K562 (cell line): Measurements from ENCODE around the gene PRDM16. TPM values are rescaled to one million over a fixed set of nuclear protein-coding genes. Genes with fewer than 3 reads are reported as not detected.

Source experiments
- ATAC-seq: fragments of 200-7000 bp; cut with Tn5 transposase; 3 replicates; pipeline ENCODE4 v1.9.1; 2020; ENCODE audit warnings: moderate library complexity
- BruUV-seq: library from RNA; stranded (reverse); fragments of 400-500 nt; replicated peaks from 2 replicates; lab custom pipeline; 2021; lab: Mats Ljungman, UMichigan
- CTCF ChIA-PET: fragments of 300-600 bp; formaldehyde crosslinking; extraction: SDS; loops from one replicate; lab custom pipeline; 2021; ENCODE audit warnings: low intra/inter-chr PET ratio; lab: Yijun Ruan, JAX
- POLR2A ChIA-PET: fragments of 300-600, 350-650 bp; sonication (Branson Sonifier 250); formaldehyde crosslinking; extraction: SDS; loops from one replicate; lab custom pipeline; 2021; ENCODE audit warnings: antibody characterized with exemption, inconsistent platforms; lab: Yijun Ruan, JAX
- DNase-seq, 4 experiments: peaks; one replicate each; pipeline versions ENCODE4 v3.0.0 to v3.0.0-alpha.2; 2011 to 2018; ENCODE audit warnings: low spot score in 3 of 4, mixed read lengths in 3 of 4; ENCODE audit errors: extremely low read depth in 1 of 4
- FAIRE-seq: peaks from 2 replicates; lab custom pipeline; 2011; peaks lifted over from hg19 to GRCh38; lab: Jason Lieb, UNC
- H2AFZ ChIP-seq: 2 replicates; pipeline ENCODE4 v1.6.0; 2011; ENCODE audit warnings: low read depth, low read length, control low read depth, inconsistent platforms
- H3K27ac ChIP-seq: fragments of 200-600 bp; 3 replicates; pipeline ENCODE4 v1.8.0; 2011; ENCODE audit warnings: low read depth, mild to moderate bottlenecking, control low read depth, inconsistent platforms, low read length, moderate library complexity, mixed read lengths; ENCODE audit errors: extremely low read depth
- H3K27me3 ChIP-seq, 2 experiments: fragments of 300-600 bp in 1 of 2; 2 replicates in 1 of 2; 3 replicates in 1 of 2; pipeline versions ENCODE4 v1.6.0 to v1.8.0; 2011; ENCODE audit warnings: inconsistent platforms in 2 of 2, low read length in 2 of 2, mild to moderate bottlenecking in 1 of 2, mixed read lengths in 1 of 2, moderate library complexity in 1 of 2; ENCODE audit not compliant: control insufficient read depth in 2 of 2, insufficient read depth in 2 of 2
- H3K36me3 ChIP-seq: fragments of 300-600 bp; 3 replicates; pipeline ENCODE4 v1.8.0; 2011; ENCODE audit warnings: mild to moderate bottlenecking, low read length, inconsistent platforms; ENCODE audit not compliant: control insufficient read depth, insufficient read depth
- H3K4me1 ChIP-seq, 2 experiments: fragments of 200-600 bp in 1 of 2; replicated peaks in 1 of 2; 2 replicates in 1 of 2; 3 replicates in 1 of 2; pipeline versions ENCODE4 v1.5.1 to v1.8.0; 2011; ENCODE audit warnings: inconsistent platforms in 2 of 2, low read length in 2 of 2, mild to moderate bottlenecking in 1 of 2, mixed read lengths in 1 of 2, moderate library complexity in 1 of 2; ENCODE audit not compliant: control insufficient read depth in 2 of 2, insufficient read depth in 2 of 2
- H3K4me2 ChIP-seq: 2 replicates; pipeline ENCODE4 v1.6.1; 2011; ENCODE audit warnings: low read length, control low read depth, inconsistent platforms, mixed read lengths; ENCODE audit not compliant: insufficient read depth
- H3K4me3 ChIP-seq: fragments of 200-600 bp; sonication (generic), shearing (Covaris generic); 2 replicates; pipeline ENCODE4 v1.5.1; 2016; ENCODE audit warnings: control low read depth, inconsistent platforms
- H3K79me2 ChIP-seq: fragments of 200-600 bp; 3 replicates; pipeline ENCODE4 v1.8.0; 2011; ENCODE audit warnings: low read length, inconsistent platforms; ENCODE audit not compliant: control insufficient read depth, insufficient read depth
- H3K9ac ChIP-seq, 2 experiments: 2 replicates each; pipeline versions ENCODE4 v1.6.0 to v1.6.1; 2011; ENCODE audit warnings: low read depth in 2 of 2, low read length in 2 of 2, control low read depth in 1 of 2, inconsistent platforms in 1 of 2, mild to moderate bottlenecking in 1 of 2, mixed read lengths in 1 of 2; ENCODE audit not compliant: insufficient read depth in 1 of 2
- H3K9me1 ChIP-seq: one replicate; pipeline ENCODE4 v1.6.0; 2011; ENCODE audit warnings: inconsistent platforms, mild to moderate bottlenecking, low read length, moderate library complexity; ENCODE audit not compliant: control insufficient read depth, insufficient read depth
- H3K9me3 ChIP-seq: replicated peaks from 2 replicates; pipeline ENCODE4 v1.5.1; 2011; ENCODE audit warnings: low read depth, low read length, inconsistent platforms; ENCODE audit not compliant: control insufficient read depth, insufficient read depth
- H4K20me1 ChIP-seq: replicated peaks from 2 replicates; pipeline ENCODE4 v1.6.1; 2011; ENCODE audit warnings: low read length, inconsistent platforms, mixed read lengths; ENCODE audit not compliant: control insufficient read depth, insufficient read depth
- CHCHD3 ChIP-seq: fragments of 250-450 bp; sonication (Bioruptor Pico); IDR thresholded peaks from 2 replicates; pipeline ENCODE4 v2.1.2; 2022; ENCODE audit warnings: mild to moderate bottlenecking
- NRF1 ChIP-seq, 2 experiments: fragments of 450-650 bp; IDR thresholded peaks in 1 of 2; conservative IDR thresholded peaks in 1 of 2; 2 replicates each; pipeline ENCODE4 v1.6.1; 2014; ENCODE audit warnings: mild to moderate bottlenecking in 2 of 2
- WGBS: fragments of 100-300 bp; shearing (Covaris generic); methylation state at CpG from one replicate; pipeline ENCODE4 v1.1.6; 2016; ENCODE audit warnings: low coverage, mixed read lengths; ENCODE audit not compliant: insufficient coverage; ENCODE audit errors: missing lambda C conversion rate; 5-methylcytosine and 5-hydroxymethylcytosine counted together
- in situ Hi-C: fragments of 300-500 bp; cut with MboI; formaldehyde crosslinking; loops from 4 replicates; pipeline ENCODE4 v1.15.0; 2018; ENCODE audit warnings: inconsistent platforms, mixed read lengths
- intact Hi-C: fragments of 100-400 bp; cut with micrococcal nuclease; formaldehyde crosslinking; loops from 2 replicates; pipeline ENCODE4 v1.14.2; 2022
- polyA plus RNA-seq, 8 experiments: library from polyadenylated mRNA; depleted of rRNA in 4 of 8; stranded (reverse) in 5 of 8; unstranded in 3 of 8; fragments of >200 nt; fragmentation: Nextera tagmentation in 2 of 8; fragmentation: Illumina TruSeq in 1 of 8; extraction: Ambion mirVana in 2 of 8; extraction: Trizol in 1 of 8; gene quantifications; 2 replicates each; pipeline versions ENCODE4 v1.2.1 to v1.2.3, GENCODE V29; 2011 to 2014; ENCODE audit warnings: inconsistent platforms in 1 of 8, missing spikeins in 1 of 8
- total RNA-seq, 7 experiments: library from RNA; depleted of rRNA in 6 of 7; stranded (reverse); fragments of >200 nt in 6 of 7; fragmentation: Illumina TruSeq in 2 of 7; extraction: Trizol in 2 of 7; gene quantifications; 2 replicates each; pipeline versions ENCODE4 v1.2.1 to v1.2.3, GENCODE V29; 2011 to 2021; ENCODE audit warnings: low replicate concordance in 1 of 7
- TF ChIP-seq, protein P1 (sequence below): fragments of 450-650 bp; conservative IDR thresholded peaks from 2 replicates; pipeline ENCODE4 v1.6.1; 2016; ENCODE audit warnings: missing genetic modification characterization, low read depth, mild to moderate bottlenecking, control low read depth, missing compliant biosample characterization

The PRDM16 gene
- total and polyA plus RNA-seq, 9 of the 15 experiments (the other 6 are each of a cell fraction or from before 2014, with no cell fraction given): 0.10 to 0.27 TPM; not detected in 7

DNA sequence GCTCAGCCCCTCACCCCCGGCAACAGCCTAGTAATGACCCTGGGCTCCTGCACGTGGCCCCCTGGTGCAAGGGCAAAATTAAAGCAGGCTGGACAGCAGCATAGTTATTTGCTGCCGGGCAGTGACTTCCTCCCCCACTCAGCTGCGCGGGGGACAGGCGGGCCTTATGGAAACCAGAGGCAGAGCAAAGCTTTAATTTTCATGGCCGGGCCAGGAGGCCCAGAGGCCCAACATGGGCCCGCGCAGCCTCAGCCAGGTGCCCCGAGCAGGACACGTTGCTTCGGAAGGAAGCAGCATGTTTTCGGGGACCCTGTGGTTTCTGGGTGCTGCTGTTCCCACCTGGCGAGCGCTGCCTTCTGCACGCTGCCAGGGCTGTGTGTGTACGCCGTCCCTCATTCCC is 295.5 kb downstream of the PRDM16 start:
- no peak overlapping the region for H3K4me2 ChIP-seq
- ChIA-PET POLR2A (interaction anchor here (0.7 kb wide), 1 partner anchor 88 kb away, joined by 3 read pairs; no protein-coding TSS in a partner anchor), CTCF (no interaction called here)
- H3K27me3 ChIP-seq: peaks cover 72 to 91% of the 10 kb centered on the region in 2 experiments
- no peak overlapping the region for H3K9ac ChIP-seq
- intact Hi-C loops: no loop called here
- H4K20me1 ChIP-seq: peaks cover 19% of the 10 kb centered on the region
- BruUV-seq: no TSS peak
- DNase-seq: no peak
- in situ Hi-C loops: no loop called here
- peaks cover 0 to 7% of the 10 kb centered on the region in 2 experiments; a peak in 2 of 5 replicates for H3K4me1 ChIP-seq
- no peak for FAIRE-seq
- ATAC-seq: no peak
- H3K4me3 ChIP-seq: no peak overlapping the region
- no peaks in the 10 kb centered on the region for H3K79me2 ChIP-seq
- WGBS: under 1% methylated on average over 18 of the region's 18 CpGs
- H3K9me1 ChIP-seq: no peaks in the 10 kb centered on the region
- H3K9me3 ChIP-seq: no peaks in the 10 kb centered on the region
- no peak overlapping the region for H3K27ac ChIP-seq
- no peaks in the 10 kb centered on the region for H3K36me3 ChIP-seq
- TF ChIP-seq NRF1 (conservative IDR thresholded peaks at IDR 0.05 in 1 of 2, IDR thresholded peaks at IDR 0.05 in 1 of 2) (0 out of 4 replicates have a peak, but pooled peaks of 1 of the 2 experiments have one; percentile 11), CHCHD3 (CRISPR knock-in tag) (no peak)
- no peak overlapping the region for H2AFZ ChIP-seq

DNA sequence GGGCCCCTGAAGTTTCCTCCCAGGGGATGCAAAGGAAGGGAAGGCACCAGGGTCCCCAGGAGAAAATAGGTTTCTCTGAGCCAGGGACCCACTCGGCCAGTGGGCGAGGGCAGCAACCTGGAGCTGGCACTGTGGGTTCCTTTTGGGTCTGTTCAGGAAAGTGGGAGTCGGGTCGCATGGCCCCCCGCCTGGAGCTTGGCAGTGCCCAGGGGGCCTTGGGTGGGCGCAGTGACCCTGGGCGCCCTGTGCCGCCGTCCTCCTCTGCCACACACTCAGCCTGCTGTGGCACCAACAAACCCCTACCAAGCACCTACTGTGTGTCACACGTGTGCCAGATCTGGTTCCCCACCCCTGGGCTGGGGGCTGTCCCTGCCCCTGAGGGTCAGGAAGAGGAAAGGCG is 296.0 kb downstream of the PRDM16 start:
- Histone ChIP-seq H3K9me1 (no peaks in the 10 kb centered on the region), H3K4me1 (peaks cover 0 to 7% of the 10 kb centered on the region in 2 experiments; a peak in 1 of 5 replicates), H3K79me2 (no peaks in the 10 kb centered on the region), H3K9me3 (no peaks in the 10 kb centered on the region), H3K27me3 (peaks cover 68 to 87% of the 10 kb centered on the region in 2 experiments), H3K27ac (no peak overlapping the region), H4K20me1 (peaks cover 17% of the 10 kb centered on the region), H3K4me2 (no peak overlapping the region), H3K9ac (no peak overlapping the region), H3K4me3 (no peak overlapping the region), H3K36me3 (no peaks in the 10 kb centered on the region), H2AFZ (no peak overlapping the region)
- in situ Hi-C loops: no loop called here
- DNase-seq (no peak), FAIRE-seq (no peak), ATAC-seq (no peak)
- TF ChIP-seq, protein P1, sequence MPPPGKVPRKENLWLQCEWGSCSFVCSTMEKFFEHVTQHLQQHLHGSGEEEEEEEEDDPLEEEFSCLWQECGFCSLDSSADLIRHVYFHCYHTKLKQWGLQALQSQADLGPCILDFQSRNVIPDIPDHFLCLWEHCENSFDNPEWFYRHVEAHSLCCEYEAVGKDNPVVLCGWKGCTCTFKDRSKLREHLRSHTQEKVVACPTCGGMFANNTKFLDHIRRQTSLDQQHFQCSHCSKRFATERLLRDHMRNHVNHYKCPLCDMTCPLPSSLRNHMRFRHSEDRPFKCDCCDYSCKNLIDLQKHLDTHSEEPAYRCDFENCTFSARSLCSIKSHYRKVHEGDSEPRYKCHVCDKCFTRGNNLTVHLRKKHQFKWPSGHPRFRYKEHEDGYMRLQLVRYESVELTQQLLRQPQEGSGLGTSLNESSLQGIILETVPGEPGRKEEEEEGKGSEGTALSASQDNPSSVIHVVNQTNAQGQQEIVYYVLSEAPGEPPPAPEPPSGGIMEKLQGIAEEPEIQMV (tag): no peak
- CTCF ChIA-PET: no interaction called here
- BruUV-seq: no TSS peak
- 7% methylated on average over 11 of the region's 11 CpGs for WGBS
- intact Hi-C loops: no loop called here
- POLR2A ChIA-PET: no interaction called here
